GM19372 (cell line): ENCODE measurements around the gene SORCS2.
"Not testable (repeated sequence)": the region's sequence is repeated elsewhere in the genome, so short reads cannot be mapped to it uniquely, and the experiment has no call there.

Source experiments
- ATAC-seq: cut with Tn5 transposase; IDR thresholded peaks from one replicate; pipeline ENCODE4 v1.9.1; 2021; ENCODE audit warnings: mild to moderate bottlenecking, low read depth, moderate library complexity; ENCODE audit not compliant: unreplicated experiment

SORCS2 gene

DNA sequence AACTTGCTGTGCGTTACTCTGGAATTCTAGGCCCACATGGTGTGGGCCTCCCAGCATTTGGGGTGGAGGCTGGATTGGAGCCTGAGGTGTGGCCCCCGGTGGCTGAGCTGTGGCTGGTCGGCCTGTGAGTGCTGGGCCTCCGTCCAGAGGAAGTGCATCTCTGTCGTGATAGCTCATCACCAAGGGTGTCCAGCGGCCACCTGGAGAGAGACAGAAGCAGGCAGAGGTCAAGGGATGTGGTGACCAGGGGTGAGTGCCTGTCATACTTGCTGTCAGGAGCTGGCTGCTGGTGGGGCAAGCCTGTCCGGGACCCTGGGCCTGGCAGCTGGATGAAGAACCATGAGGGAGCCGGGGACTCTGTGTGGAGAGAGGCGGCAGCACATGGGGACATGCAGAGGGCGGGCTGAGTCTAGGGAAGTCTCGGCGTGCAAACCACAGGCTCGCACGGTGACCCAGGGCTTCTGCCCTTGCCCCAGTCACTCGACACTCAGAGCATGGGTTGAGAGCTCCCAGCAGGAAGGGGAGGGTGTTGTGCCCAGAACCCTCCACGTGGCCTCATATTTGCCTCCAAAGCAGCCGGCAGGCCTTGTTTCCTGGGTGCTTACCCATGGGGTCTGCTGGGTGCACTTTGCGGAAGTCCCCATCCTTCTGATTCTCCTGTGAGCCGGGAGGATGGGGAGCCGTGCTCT, 6.2 kb downstream of the SORCS2 start:
- ATAC-seq: no peak

DNA sequence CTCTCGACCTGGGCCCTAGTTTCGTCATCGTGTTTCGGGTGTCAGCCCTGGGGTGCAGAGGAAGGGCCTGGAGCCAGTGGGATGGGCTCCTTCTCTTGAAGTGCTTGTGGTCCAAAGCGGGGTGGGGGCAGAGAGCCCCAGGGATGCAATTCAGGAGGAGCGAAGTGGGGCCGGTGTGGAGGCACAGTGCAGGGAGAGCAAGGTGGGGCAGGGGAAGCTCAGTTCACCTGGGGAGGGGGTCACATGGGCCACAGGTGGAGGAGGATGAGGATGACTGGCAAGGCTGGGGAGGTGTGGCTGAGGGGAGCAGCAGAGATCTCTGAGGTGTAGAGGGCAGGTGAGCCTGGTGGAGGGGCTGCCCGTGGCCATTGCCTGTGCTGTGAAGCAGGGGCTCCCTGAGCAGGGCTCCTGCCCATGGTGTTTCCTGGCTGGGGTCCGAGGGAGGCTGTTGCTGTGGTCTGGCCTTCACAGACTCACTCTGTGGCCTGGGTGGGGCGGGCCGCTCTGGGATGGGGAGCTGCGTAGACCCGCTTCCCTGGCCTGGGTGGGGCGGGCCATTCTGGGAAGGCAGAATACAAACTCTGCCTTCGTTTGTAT, 6.9 kb downstream of the SORCS2 start:
- ATAC-seq: no peak

DNA sequence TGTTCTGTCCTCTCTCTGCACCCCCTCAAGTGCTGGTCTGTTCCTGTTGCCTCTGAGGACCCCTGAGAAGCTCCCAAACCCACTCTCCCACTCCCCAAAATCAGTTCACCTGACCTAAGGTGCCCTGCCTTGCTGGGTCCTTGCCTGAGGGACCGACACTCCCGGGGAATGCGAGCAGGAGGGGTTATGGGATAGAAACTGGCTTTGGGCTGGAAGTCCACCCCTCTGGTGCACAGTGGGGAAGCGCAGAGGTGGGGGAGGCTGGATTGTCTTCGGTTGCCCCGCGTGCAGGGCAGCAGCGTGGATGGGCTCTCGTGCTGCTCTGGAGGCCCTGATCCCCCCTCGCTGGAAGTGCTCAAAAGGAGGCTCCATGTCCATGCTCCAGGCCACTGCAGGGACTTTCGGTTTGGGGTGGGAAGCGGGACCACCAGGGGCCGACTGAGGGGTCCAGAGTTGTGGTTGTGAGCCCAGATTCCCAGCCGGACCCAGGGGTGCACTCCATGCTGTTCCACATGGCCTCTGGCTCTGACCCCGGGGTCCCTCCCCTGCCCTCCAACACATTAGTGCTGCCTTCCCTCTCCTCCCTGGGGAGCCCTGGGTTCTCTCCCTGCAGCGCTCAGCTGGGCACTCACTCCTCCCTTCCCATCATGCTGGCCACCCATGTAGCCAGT, 7.6 kb downstream of the SORCS2 start:
- ATAC-seq: no peak

GRCh38 chr4:7200801-7201200, 8.5 kb downstream of the SORCS2 start:
- ATAC-seq: no peak

DNA sequence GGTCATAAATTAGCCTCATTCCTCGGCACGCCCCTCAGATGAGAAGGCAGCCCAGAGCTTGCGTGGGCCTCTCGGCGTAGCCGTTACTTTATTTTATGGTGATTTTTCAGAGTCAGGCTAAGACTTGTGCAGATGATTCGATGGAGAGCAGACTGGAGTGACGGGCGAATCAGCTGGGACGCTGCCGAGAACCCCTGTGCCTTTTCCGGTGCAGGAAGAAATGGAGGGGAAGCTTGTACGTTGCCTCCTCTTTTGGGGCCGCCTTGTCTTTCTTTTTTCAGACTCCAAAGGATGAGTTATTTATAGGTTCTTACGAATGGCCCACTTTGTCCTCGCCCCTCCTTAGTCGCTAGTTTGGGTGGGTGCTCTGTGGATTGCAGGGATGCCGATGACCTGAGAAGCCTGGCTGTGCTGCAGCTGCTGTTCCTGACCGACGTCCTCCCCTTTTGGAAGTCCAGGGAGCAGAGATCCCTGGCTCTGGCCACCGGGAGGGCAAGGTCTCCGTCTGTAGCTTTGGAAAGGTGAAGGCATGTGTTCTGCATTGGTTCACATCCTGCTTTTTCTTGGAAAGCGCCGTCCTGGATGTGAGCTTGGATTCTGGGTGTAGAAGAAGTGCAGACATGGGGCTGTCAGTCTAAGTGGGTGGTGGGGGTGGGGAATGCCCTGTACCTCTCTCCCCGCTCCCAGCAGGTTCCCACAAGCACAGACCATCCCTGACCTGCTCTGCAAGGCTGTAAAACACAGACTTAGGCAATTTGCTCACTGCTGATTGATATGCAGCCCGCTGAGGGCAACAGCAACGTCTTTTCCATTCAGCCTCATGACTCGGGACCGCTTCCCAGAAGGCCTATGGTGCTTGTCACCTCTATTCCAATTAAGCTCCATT, 9.3 kb downstream of the SORCS2 start:
- ATAC-seq: no peak

GRCh38 chr4:7202411-7202810, 10.1 kb downstream of the SORCS2 start:
- no peak for ATAC-seq

GRCh38 chr4:7204656-7205387, 12.5 kb downstream of the SORCS2 start:
- no peak for ATAC-seq

DNA sequence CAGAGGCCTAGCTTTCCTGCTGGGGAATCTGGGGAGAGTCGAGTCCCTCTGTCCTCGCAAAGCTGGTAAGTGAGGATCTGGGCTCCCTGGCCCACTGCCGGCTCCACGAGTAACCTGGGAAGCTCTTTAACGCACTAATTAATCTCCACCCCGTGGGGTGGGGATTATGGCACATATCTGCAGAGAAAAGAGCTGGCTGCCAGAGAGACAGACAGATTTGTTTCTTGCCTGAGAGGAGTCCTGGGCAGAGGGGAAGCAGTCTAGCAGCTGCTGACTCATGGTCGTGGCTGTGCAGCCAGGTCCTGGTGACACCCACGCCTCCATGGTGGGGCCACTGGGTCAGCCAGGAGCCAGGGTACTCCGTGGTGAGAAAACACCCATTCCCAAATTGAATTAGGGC, 14.0 kb downstream of the SORCS2 start:
- no peak for ATAC-seq

- ATAC-seq: no peak
Measured at GRCh38 chr4:7206911-7207567, 14.7 kb downstream of the SORCS2 start.

DNA sequence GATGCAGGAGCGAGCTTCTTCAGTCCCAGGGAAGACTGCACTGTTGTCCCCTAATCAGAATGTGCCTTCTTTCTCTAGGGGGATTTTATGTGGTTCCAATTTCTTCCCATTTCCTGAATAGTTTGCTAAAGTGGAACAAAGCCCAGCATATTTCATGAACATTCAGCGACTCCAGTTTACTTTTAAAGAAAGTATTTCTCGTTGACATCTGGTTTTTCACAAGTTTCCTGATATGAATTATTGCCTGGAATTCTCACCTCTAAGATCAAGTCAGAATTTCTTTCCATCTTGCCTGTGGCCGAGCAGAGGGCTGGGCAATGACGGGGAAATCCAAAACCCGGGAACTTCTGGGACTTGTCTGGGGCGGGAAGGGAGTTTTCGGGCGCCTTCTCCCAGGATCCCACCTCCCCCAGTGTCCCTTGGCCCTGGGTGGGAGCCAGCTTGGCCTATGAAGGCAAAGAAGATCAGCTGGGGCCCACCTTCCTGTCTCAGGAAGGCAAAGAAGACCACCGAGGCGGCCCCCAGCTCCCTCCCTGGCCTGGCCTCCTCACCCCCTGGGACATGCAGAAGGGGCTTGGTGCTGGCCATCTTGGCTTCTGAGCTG, 15.4 kb downstream of the SORCS2 start:
- ATAC-seq: no peak

GRCh38 chr4:7208509-7209451, 16.4 kb downstream of the SORCS2 start:
- ATAC-seq: no peak

- no peak for ATAC-seq
Measured at GRCh38 chr4:7209699-7210098, 17.4 kb downstream of the SORCS2 start.

- ATAC-seq: no peak
Measured at GRCh38 chr4:7210824-7211223, 18.5 kb downstream of the SORCS2 start.

DNA sequence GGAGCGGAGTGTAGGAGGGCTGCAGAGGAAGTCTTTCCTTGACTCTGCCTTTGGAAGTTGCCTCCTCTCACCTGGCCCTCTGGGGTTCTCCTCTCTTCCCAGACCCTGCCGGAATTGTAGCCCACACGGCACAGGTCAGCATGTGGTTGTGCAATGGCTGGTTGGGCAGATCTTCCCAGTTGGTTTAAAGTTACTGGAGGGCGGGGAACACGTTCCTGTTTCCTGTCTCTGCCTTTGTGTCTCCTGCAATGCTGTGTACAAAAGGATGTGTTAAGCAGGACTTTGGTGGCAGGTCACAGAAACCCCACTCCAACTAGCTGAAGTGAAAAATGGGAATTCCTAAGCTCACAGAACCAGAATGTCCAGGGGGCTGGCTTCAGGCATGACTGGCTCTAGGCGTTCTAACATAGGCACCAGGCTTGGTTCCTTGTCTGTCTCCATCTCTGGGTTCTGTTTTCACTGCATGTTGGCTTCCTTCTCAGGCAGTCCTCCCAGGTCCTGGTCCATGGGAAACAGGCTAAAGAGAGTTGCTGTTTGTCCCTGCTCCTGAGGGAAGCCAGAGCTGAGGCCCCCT, 19.9 kb downstream of the SORCS2 start:
- ATAC-seq: no peak

GRCh38 chr4:7212921-7213320, 20.6 kb downstream of the SORCS2 start:
- no peak for ATAC-seq

DNA sequence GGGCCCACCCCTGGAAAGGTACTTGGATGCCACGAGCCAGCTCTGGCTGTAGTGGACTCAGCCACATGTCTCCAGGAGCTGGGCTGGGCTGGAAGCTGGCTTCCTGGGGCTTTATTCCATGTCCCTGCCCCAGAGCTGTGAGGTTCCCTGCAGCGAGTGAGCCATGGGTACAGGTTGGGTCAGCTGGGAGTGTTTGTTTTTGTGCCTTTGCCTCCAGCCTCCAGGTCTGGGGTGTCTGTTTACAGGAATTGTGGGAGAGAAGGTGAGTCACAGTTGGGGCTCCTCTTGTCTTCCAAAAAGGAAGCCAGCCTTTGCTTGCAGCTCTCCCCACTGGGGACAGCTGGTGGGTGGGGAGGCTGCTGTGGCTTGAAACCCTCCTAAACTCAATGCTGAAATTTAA, 21.5 kb downstream of the SORCS2 start:
- no peak for ATAC-seq

- ATAC-seq: no peak
Measured at GRCh38 chr4:7214359-7214758, 22.0 kb downstream of the SORCS2 start.

- ATAC-seq: not testable (repeated sequence)
Measured at GRCh38 chr4:7215187-7215586, 22.8 kb downstream of the SORCS2 start.
